ENCODE results near the gene CENPS. TPM values are rescaled to one million over a fixed set of nuclear protein-coding genes. Genes with fewer than 3 reads are reported as not detected.

The CENPS gene
- total and polyA plus RNA-seq, 9 of the 15 experiments (the other 6 are each of a cell fraction or from before 2014, with no cell fraction given): 10.2 to 36.0 (median 26.0) TPM

DNA sequence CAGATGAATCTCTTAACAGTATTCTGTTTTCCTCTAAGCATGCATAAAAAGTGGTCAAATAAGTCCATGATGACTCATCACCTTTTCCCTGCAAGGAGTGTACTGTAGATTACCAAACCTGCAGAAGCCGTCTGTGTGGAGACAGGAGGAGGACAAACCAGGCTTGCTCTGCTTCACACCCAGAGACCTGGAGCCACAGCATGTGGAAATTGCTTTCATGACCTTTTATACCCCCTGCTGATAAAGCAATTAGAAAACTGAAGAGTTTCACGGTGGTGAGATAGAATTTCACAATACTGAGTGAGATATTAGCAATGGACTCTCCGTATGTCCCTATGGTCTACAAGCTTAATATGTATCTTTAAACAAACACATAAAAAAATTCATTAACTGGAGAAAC lies 29.0 kb downstream of the CENPS start (continued):
- TF ChIP-seq ZBTB2 (IDR thresholded peaks at IDR 0.05): peak; percentile 51; the same call in 1 of the 2 replicates
- peak; percentile 79; the same call in 1 of the 2 replicates for TF ChIP-seq ZNF766 (CRISPR knock-in tag; conservative IDR thresholded peaks at IDR 0.05)
- TF ChIP-seq, protein P1, sequence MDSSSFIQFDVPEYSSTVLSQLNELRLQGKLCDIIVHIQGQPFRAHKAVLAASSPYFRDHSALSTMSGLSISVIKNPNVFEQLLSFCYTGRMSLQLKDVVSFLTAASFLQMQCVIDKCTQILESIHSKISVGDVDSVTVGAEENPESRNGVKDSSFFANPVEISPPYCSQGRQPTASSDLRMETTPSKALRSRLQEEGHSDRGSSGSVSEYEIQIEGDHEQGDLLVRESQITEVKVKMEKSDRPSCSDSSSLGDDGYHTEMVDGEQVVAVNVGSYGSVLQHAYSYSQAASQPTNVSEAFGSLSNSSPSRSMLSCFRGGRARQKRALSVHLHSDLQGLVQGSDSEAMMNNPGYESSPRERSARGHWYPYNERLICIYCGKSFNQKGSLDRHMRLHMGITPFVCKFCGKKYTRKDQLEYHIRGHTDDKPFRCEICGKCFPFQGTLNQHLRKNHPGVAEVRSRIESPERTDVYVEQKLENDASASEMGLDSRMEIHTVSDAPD (CRISPR knock-in tag; IDR thresholded peaks at IDR 0.05): no peak
- TF ChIP-seq, protein P2, sequence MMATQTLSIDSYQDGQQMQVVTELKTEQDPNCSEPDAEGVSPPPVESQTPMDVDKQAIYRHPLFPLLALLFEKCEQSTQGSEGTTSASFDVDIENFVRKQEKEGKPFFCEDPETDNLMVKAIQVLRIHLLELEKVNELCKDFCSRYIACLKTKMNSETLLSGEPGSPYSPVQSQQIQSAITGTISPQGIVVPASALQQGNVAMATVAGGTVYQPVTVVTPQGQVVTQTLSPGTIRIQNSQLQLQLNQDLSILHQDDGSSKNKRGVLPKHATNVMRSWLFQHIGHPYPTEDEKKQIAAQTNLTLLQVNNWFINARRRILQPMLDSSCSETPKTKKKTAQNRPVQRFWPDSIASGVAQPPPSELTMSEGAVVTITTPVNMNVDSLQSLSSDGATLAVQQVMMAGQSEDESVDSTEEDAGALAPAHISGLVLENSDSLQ (IDR thresholded peaks at IDR 0.05): 0 out of 2 replicates have a peak, but pooled peaks have one; percentile 8
- TF ChIP-seq NR1H2 (CRISPR knock-in tag; IDR thresholded peaks at IDR 0.05): no peak
- no peak for TF ChIP-seq MYNN (IDR thresholded peaks at IDR 0.05)
- TF ChIP-seq MYNN (CRISPR knock-in tag; IDR thresholded peaks at IDR 0.05): no peak
- no peak for TF ChIP-seq MED1 (CRISPR knock-in tag; IDR thresholded peaks at IDR 0.05; ENCODE audit: borderline replicate concordance)
- TF ChIP-seq TRIM25 (IDR thresholded peaks at IDR 0.05; ENCODE audit: borderline replicate concordance): no peak
- TF ChIP-seq MYBL2 (IDR thresholded peaks at IDR 0.05; ENCODE audit: low read depth): no peak
- TF ChIP-seq MYBL2 (CRISPR knock-in tag; IDR thresholded peaks at IDR 0.05; ENCODE audit: borderline replicate concordance): no peak
- TF ChIP-seq ZNF583 (CRISPR knock-in tag; IDR thresholded peaks at IDR 0.05): no peak
- TF ChIP-seq XRCC3 (IDR thresholded peaks at IDR 0.05): no peak
- TF ChIP-seq ZBTB40 (IDR thresholded peaks at IDR 0.05): peak; percentile 16; the same call in 1 of the 2 replicates
- no peak for TF ChIP-seq ZBTB40 (CRISPR knock-in tag; IDR thresholded peaks at IDR 0.05)

All from K562 (cell line).